ENCODE results near the gene SLC6A12.

The SLC6A12 gene

GRCh38 chr12:214003-214741, at the start of gene SLC6A12:
Gene SLC6A12, minus strand, starts transcription at chr12:214157. Its CDS starts 4,171 bp downstream, at chr12:209986.
- Histone ChIP-seq H3K36me3 (ENCODE audit: control insufficient read depth, insufficient read depth, low read length) (no peaks in the 10 kb centered on the region), H3K4me1 (ENCODE audit: control insufficient read depth, insufficient read depth, low read length) (peaks cover 16% of the 10 kb centered on the region), H3K9ac (ENCODE audit: low read depth, low read length) (no peak within 1 kb of the TSS), H3K4me3 (ENCODE audit: low read depth, low read length) (no peak within 1 kb of the TSS), H3K9me3 (ENCODE audit: control insufficient read depth, insufficient read depth, low read length) (no peaks in the 10 kb centered on the region), H3K27ac (ENCODE audit: low read depth, low read length) (no peak within 1 kb of the TSS), H3K27me3 (ENCODE audit: control insufficient read depth, insufficient read depth, low read length) (peaks cover 55% of the 10 kb centered on the region)

GRCh38 chr12:263574-263973, 49.6 kb upstream of the SLC6A12 start:
- H3K4me1 ChIP-seq (ENCODE audit: control insufficient read depth, insufficient read depth, low read length) = no peaks in the 10 kb centered on the region
- H3K9me3 ChIP-seq (ENCODE audit: control insufficient read depth, insufficient read depth, low read length) = no peaks in the 10 kb centered on the region
- no peaks in the 10 kb centered on the region for H3K36me3 ChIP-seq (ENCODE audit: control insufficient read depth, insufficient read depth, low read length)
- no peak overlapping the region for H3K27ac ChIP-seq (ENCODE audit: low read depth, low read length)
- no peaks in the 10 kb centered on the region; the same call in 1 of the 2 replicates for H3K27me3 ChIP-seq (ENCODE audit: control insufficient read depth, insufficient read depth, low read length)
- H3K9ac ChIP-seq (ENCODE audit: low read depth, low read length) = no peak overlapping the region
- H3K4me3 ChIP-seq (ENCODE audit: low read depth, low read length) = no peak overlapping the region

GRCh38 chr12:262817-263216, 48.9 kb upstream of the SLC6A12 start, which contains the start of gene SLC6A13:
Gene SLC6A13, minus strand, starts transcription at chr12:262836. Its CDS starts 2,784 bp downstream, at chr12:260052.
- H3K27ac ChIP-seq (ENCODE audit: low read depth, low read length) = no peak within 1 kb of the TSS

GRCh38 chr12:262113-262512, 48.2 kb upstream of the SLC6A12 start:
- H3K9ac ChIP-seq (ENCODE audit: low read depth, low read length) = no peak overlapping the region

More at GRCh38 chr12:262817-263216, 48.9 kb upstream of the SLC6A12 start, which contains the start of gene SLC6A13:
- no peaks in the 10 kb centered on the region for H3K4me1 ChIP-seq (ENCODE audit: control insufficient read depth, insufficient read depth, low read length)
- H3K9ac ChIP-seq (ENCODE audit: low read depth, low read length) = no peak within 1 kb of the TSS
- no peaks in the 10 kb centered on the region for H3K9me3 ChIP-seq (ENCODE audit: control insufficient read depth, insufficient read depth, low read length)
- no peaks in the 10 kb centered on the region for H3K36me3 ChIP-seq (ENCODE audit: control insufficient read depth, insufficient read depth, low read length)
- no peaks in the 10 kb centered on the region; the same call in 1 of the 2 replicates for H3K27me3 ChIP-seq (ENCODE audit: control insufficient read depth, insufficient read depth, low read length)
- no peak within 1 kb of the TSS for H3K4me3 ChIP-seq (ENCODE audit: low read depth, low read length)

GRCh38 chr12:257521-258321, 43.8 kb upstream of the SLC6A12 start:
- no peaks in the 10 kb centered on the region for H3K36me3 ChIP-seq (ENCODE audit: control insufficient read depth, insufficient read depth, low read length)
- H3K9ac ChIP-seq (ENCODE audit: low read depth, low read length) = no peak overlapping the region
- no peaks in the 10 kb centered on the region for H3K27me3 ChIP-seq (ENCODE audit: control insufficient read depth, insufficient read depth, low read length)
- no peak overlapping the region for H3K4me3 ChIP-seq (ENCODE audit: low read depth, low read length)
- no peak overlapping the region for H3K27ac ChIP-seq (ENCODE audit: low read depth, low read length)
- H3K4me1 ChIP-seq (ENCODE audit: control insufficient read depth, insufficient read depth, low read length) = no peaks in the 10 kb centered on the region; the same call in 1 of the 2 replicates
- no peaks in the 10 kb centered on the region for H3K9me3 ChIP-seq (ENCODE audit: control insufficient read depth, insufficient read depth, low read length)

More at GRCh38 chr12:262113-262512, 48.2 kb upstream of the SLC6A12 start:
- H3K4me3 ChIP-seq (ENCODE audit: low read depth, low read length) = no peak overlapping the region
- no peaks in the 10 kb centered on the region; the same call in 1 of the 2 replicates for H3K27me3 ChIP-seq (ENCODE audit: control insufficient read depth, insufficient read depth, low read length)
- no peaks in the 10 kb centered on the region for H3K9me3 ChIP-seq (ENCODE audit: control insufficient read depth, insufficient read depth, low read length)
- no peaks in the 10 kb centered on the region for H3K4me1 ChIP-seq (ENCODE audit: control insufficient read depth, insufficient read depth, low read length)
- H3K27ac ChIP-seq (ENCODE audit: low read depth, low read length) = no peak overlapping the region
- no peaks in the 10 kb centered on the region for H3K36me3 ChIP-seq (ENCODE audit: control insufficient read depth, insufficient read depth, low read length)

GRCh38 chr12:256958-257357, 43.0 kb upstream of the SLC6A12 start:
- Histone ChIP-seq H3K9ac (ENCODE audit: low read depth, low read length) (no peak overlapping the region), H3K9me3 (ENCODE audit: control insufficient read depth, insufficient read depth, low read length) (no peaks in the 10 kb centered on the region), H3K4me1 (ENCODE audit: control insufficient read depth, insufficient read depth, low read length) (no peaks in the 10 kb centered on the region; the same call in 1 of the 2 replicates), H3K27ac (ENCODE audit: low read depth, low read length) (no peak overlapping the region), H3K27me3 (ENCODE audit: control insufficient read depth, insufficient read depth, low read length) (no peaks in the 10 kb centered on the region), H3K4me3 (ENCODE audit: low read depth, low read length) (no peak overlapping the region), H3K36me3 (ENCODE audit: control insufficient read depth, insufficient read depth, low read length) (no peaks in the 10 kb centered on the region)

GRCh38 chr12:256225-256624, 42.3 kb upstream of the SLC6A12 start:
- Histone ChIP-seq H3K4me3 (ENCODE audit: low read depth, low read length) (no peak overlapping the region), H3K4me1 (ENCODE audit: control insufficient read depth, insufficient read depth, low read length) (no peaks in the 10 kb centered on the region; the same call in 1 of the 2 replicates)

GRCh38 chr12:254912-255311, 41.0 kb upstream of the SLC6A12 start:
- no peak overlapping the region for H3K27ac ChIP-seq (ENCODE audit: low read depth, low read length)
- H3K4me3 ChIP-seq (ENCODE audit: low read depth, low read length) = no peak overlapping the region
- H3K27me3 ChIP-seq (ENCODE audit: control insufficient read depth, insufficient read depth, low read length) = no peaks in the 10 kb centered on the region
- no peaks in the 10 kb centered on the region; the same call in 1 of the 2 replicates for H3K4me1 ChIP-seq (ENCODE audit: control insufficient read depth, insufficient read depth, low read length)
- no peaks in the 10 kb centered on the region for H3K9me3 ChIP-seq (ENCODE audit: control insufficient read depth, insufficient read depth, low read length)
- H3K9ac ChIP-seq (ENCODE audit: low read depth, low read length) = no peak overlapping the region
- H3K36me3 ChIP-seq (ENCODE audit: control insufficient read depth, insufficient read depth, low read length) = no peaks in the 10 kb centered on the region

More at GRCh38 chr12:256225-256624, 42.3 kb upstream of the SLC6A12 start:
- Histone ChIP-seq H3K36me3 (ENCODE audit: control insufficient read depth, insufficient read depth, low read length) (no peaks in the 10 kb centered on the region), H3K27ac (ENCODE audit: low read depth, low read length) (no peak overlapping the region), H3K9me3 (ENCODE audit: control insufficient read depth, insufficient read depth, low read length) (no peaks in the 10 kb centered on the region), H3K9ac (ENCODE audit: low read depth, low read length) (no peak overlapping the region), H3K27me3 (ENCODE audit: control insufficient read depth, insufficient read depth, low read length) (no peaks in the 10 kb centered on the region)

GRCh38 chr12:254039-254438, 40.1 kb upstream of the SLC6A12 start:
- no peaks in the 10 kb centered on the region; the same call in 1 of the 2 replicates for H3K4me1 ChIP-seq (ENCODE audit: control insufficient read depth, insufficient read depth, low read length)
- H3K4me3 ChIP-seq (ENCODE audit: low read depth, low read length) = no peak overlapping the region
- H3K36me3 ChIP-seq (ENCODE audit: control insufficient read depth, insufficient read depth, low read length) = no peaks in the 10 kb centered on the region
- H3K9ac ChIP-seq (ENCODE audit: low read depth, low read length) = no peak overlapping the region
- no peaks in the 10 kb centered on the region for H3K9me3 ChIP-seq (ENCODE audit: control insufficient read depth, insufficient read depth, low read length)
- H3K27me3 ChIP-seq (ENCODE audit: control insufficient read depth, insufficient read depth, low read length) = no peaks in the 10 kb centered on the region
- no peak overlapping the region for H3K27ac ChIP-seq (ENCODE audit: low read depth, low read length)

GRCh38 chr12:253116-253831, 39.3 kb upstream of the SLC6A12 start:
- Histone ChIP-seq H3K36me3 (ENCODE audit: control insufficient read depth, insufficient read depth, low read length) (no peaks in the 10 kb centered on the region), H3K4me3 (ENCODE audit: low read depth, low read length) (no peak overlapping the region), H3K9ac (ENCODE audit: low read depth, low read length) (no peak overlapping the region), H3K4me1 (ENCODE audit: control insufficient read depth, insufficient read depth, low read length) (no peaks in the 10 kb centered on the region; the same call in 1 of the 2 replicates), H3K9me3 (ENCODE audit: control insufficient read depth, insufficient read depth, low read length) (no peaks in the 10 kb centered on the region), H3K27me3 (ENCODE audit: control insufficient read depth, insufficient read depth, low read length) (no peaks in the 10 kb centered on the region), H3K27ac (ENCODE audit: low read depth, low read length) (no peak overlapping the region)

Data from HUES48 (cell line).